CD4-positive, alpha-beta T cell treated with Interleukin-12 subunit alpha and Interleukin-12 subunit beta, for 1 hour (primary cell): Measurements from ENCODE around the gene ANGEL2.
"Not testable (repeated sequence)": the region's sequence is repeated elsewhere in the genome, so short reads cannot be mapped to it uniquely, and the experiment has no call there.

Experiments
- DNase-seq: peaks from one replicate; pipeline ENCODE4 v3.0.0-alpha.2; 2020

ANGEL2 gene, protein sequence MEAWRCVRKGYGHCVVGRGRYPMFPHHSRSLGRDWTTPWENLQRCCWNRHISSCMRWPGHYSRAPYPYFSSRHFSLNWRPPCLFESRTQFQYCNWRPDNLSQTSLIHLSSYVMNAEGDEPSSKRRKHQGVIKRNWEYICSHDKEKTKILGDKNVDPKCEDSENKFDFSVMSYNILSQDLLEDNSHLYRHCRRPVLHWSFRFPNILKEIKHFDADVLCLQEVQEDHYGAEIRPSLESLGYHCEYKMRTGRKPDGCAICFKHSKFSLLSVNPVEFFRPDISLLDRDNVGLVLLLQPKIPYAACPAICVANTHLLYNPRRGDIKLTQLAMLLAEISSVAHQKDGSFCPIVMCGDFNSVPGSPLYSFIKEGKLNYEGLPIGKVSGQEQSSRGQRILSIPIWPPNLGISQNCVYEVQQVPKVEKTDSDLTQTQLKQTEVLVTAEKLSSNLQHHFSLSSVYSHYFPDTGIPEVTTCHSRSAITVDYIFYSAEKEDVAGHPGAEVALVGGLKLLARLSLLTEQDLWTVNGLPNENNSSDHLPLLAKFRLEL

DNA sequence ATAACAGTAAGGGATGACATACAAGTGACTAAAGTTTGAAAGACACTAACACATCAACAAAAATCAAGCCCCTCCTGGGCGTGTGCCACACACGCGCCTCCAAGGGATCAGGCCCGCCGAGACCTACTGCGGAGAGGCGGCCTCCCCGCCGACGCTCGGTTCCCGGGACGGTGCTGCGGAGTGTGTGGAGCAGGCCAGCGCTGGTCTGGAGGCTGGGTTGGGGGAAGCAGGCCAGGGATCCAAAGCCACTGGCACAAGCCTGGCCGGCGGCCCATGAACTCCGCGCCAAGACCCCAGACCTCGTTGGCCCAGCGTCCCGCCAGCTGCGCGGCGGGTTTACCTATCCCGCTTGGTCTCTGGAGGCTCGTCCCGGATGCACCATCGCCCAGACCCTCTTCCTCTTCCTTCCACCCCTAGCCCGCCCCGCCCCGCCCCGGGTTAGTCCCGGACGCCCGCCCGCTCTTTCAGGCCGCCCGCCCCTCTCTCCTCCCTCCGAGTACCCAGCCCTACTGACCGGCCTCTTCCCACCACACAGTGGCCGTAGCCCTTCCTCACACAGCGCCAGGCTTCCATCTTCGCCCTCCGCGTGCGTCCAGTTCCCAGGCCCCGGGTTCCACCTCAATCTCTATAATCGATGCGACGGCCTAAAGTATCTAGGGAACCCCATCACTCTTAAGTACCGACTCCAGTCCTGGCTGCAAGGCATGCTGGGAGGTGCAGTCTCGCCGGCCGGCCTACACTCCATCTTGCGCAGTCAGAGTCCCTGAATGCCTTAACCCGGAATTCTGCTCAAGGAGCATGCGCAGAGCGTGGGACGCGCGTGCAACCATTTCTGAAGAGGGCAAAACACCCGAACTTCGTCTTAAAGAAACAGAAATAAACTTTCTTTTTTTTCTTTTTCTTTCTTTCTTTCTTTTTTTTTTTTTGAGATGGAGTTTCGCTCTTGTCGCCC is at the start of gene ANGEL2:
Gene ANGEL2 (minus strand): TSS at position 769 of the 952 bp plus-strand sequence. CDS start 196 bp downstream, at position 573.
- peak; percentile 97 for DNase-seq

DNA sequence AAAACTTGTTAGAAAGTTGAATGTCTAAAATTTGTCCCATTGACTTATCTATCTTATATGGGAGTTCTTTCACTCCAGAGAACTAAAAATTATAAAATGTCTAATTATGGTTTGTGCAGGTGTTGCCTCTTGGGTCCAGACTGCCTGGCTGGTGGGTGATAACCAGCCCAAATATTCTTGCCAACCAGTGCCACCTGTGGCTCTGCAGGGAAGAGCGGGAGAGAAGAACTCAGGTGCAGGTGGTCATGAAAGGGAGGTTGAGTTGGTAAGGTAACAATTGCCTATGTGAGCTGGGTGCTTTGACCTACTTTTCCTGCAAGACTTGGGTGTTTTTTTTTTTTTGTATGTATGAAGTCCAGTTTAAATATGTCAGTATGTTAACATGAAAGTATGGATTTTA is 45.6 kb upstream of the ANGEL2 start:
- no peak for DNase-seq

DNA sequence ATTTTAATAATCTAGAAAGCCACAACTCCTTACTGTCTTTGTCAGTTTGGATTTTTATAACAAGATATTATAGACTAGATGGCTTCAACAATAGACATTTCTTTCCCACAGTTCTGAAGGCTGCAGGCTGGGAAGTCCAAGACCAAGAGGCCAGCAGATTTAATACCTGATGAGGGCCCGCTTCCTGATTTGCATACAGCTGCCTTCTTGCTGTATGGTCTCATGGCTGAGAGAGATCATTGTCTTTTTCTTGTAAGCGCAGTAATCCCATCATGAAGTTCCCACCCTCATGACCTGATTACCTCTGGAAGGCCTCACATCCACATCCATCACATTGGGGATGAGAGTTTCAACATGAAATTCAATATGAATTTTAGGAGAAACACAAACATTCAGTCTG is 45.2 kb upstream of the ANGEL2 start:
- DNase-seq: no peak

DNA sequence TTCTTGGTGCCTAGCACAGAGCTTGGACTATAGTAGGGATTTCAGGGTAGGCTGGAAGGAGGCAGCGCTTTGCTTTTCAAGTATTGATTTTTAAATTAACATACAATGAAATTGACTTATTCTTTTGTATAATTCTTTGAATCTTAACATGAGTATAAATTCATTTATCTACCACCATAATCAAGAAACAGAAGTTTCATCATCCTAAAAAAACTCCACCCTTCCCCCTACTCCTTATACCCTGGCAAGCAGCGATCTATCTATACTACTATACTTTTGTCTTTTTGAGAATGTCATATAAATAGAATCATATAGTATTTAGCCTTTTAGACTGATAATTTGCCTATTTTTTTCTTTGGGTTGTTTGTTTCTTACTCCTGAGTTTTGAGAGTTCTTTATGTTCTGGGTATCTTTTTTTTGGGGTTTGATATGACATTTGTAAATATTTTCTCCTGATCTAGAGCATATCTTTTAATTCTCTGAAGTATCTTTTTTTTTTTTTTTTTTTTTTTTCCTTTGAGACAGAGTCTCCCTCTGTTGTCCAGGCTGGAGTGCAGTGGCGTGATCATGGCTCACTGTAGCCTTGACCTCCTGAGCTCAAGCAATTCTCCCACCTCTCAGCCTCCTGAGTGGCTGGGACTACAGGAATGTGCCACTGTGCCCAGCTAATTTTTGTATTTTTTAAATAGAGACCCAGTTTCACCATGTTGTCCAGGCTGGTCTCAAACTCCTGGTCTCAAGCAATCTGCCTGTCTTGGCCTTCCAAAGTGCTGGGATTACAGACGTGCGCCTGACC is 41.8 kb upstream of the ANGEL2 start:
- no peak for DNase-seq

DNA sequence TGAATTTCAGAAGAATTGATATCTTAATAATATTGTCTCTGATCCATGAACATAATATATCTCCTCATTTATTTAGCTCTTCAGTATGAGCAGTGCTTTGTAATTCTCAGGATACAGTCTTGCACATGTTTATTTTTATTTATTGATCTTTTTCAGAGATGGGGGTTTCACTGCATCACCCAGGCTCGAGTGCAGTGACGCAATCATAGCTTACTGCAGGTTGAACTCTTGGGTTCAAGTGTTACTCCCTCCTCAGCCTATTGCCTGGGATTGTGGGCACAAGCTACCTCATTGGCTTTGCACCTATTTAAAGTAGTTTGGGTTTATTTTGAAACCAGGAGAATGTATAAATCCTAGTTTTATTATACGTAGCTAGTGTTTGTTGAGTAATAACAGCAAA is 40.1 kb upstream of the ANGEL2 start:
- DNase-seq: no peak

DNA sequence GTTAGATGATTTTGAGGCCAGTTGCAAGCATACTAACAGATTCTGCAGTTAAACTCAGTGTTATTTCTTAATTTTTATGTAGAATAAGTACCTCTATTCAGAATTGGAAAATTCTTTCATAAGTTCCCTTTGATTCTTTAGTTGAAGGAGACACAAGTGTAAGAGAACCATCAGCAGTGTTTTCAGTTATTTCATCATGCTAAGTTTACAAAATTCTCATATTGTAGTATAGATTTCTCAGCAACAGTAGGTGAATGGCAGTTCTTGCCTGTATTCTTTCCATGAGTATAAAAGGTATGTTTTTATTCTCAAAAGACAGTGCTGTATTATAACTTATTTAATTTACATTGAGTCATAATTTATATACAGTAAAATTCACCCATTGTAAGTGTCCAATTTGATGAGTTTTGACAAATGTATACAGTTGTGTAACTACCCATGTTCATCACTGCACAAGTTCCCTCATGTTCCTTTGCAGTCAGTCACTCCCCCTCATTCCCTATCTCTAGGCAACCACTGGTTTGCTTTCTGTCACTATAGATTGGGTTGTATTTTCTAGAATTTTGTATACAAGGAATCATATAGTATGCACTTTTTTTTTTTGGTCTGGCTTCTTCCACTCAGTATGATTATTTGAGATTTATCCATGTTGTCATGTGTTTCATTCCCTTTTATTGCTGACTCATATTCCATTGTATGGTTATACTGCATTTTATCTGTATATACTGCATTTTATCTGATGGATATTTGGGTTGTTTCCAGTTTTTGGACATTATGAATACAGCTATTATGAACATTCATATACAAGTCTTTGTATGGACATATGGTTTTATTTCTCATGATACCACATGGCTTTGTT is 39.3 kb upstream of the ANGEL2 start:
- no peak for DNase-seq

DNA sequence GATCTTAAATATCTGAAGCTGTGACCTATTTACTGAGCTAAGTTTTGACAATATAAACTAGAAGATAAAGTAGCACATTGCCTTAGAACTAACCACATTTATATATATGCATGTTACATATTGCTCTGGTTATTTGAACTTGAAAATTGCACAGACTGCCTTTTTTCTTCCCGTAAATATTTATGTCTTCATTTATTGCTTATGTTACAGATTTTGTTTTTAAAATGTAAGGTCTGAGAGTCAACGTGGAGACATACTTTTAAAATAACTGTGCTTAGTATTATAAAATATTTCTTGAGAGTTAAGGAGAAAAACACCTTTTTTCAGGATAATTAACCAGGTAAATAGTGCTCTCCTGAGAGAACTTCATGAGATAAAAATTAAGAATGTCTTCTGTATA is 38.5 kb upstream of the ANGEL2 start:
- no peak for DNase-seq

DNA sequence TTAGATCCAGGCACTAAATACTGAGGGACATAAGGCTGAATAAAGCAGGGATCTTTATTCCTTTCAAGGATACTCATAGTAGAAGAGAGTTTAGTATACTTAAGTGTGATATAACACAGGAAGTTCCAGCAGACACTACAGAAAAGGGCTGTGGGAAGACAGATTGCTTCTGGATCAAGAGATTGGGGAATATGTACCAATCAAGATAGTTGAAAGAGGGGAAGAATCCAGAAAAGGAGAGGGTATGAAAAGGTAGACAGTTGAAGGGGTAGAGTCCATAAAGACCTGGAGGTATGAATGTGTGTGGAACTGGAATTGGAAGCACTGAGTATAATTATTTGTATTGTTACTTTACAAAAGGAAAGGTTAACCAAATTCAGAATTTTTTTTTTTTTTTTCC is 37.8 kb upstream of the ANGEL2 start:
- DNase-seq: no peak

DNA sequence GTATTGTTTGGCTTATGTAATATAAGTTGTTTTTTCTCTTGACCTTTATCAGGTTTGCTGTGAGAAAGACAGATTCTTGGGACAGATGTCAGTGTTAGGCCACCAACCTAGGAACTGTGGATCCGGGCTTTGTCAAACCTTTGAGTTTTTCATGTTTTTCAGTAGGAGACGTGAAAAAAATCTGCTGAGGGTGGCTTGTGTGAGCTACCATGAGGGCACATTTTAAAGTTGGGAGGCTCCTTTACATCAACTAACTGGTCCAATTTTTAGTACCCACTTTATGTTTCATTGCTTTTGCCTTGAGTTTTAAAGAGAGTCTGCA is 36.2 kb upstream of the ANGEL2 start:
- no peak for DNase-seq

DNA sequence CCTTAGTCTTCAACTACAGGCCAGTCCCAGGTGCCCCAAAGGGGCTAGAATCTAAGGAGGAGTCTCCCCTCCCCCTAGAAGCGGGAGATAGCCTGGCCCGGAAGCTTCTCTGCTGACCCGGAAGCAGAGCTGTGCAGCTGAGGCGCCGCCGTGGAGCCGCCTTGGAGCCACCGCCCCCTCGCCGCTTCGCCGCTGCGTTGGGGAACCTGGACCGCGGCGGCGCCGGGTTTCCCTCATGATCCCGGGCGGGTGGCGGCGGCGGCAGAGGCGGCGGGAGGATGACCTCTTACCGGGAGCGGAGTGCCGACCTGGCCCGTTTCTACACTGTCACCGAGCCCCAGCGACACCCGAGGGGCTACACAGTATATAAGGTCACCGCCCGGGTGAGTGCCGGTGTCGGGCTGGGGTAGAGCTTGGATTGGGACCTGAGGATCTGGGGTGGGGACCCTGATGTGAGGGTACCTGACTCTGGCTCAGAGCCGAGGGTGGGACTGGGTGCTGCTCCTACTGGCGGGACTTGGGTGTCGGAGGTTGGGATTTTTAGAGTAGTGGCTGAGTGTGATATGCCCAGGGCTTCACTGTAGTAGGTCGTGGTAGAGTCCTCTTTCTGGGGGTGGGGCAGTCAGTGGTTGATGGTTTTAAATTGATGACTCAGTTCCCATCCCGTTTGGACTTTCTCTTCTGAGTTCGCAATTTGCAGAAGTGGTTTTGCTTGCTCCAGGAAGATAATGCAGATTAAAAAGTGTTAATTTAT is 35.6 kb upstream of the ANGEL2 start, which contains the start of gene RPS6KC1:
Gene RPS6KC1 (plus strand): TSS at position 115 of the 754 bp plus-strand sequence. CDS start 164 bp downstream, at position 279.
- peak; percentile 82 for DNase-seq

DNA sequence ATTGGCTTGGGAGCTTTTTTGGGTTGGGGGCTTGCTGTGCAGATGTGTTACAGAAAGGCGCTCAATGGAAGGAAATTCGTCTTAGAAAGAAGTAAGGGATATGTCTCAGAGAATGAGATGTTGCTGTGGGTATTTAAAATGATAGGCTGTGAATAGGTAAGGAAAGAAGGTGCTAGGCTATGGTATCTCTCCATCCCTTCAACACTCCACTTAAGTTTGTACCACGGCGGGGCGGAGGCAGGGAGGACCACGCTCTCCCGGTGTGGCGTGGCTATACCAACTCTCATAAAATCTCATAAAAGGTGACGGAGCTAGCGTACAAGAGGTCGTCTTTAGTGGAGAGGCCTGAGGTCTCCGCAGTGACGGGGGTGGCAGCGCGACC is 35.1 kb upstream of the ANGEL2 start:
- DNase-seq: no peak

DNA sequence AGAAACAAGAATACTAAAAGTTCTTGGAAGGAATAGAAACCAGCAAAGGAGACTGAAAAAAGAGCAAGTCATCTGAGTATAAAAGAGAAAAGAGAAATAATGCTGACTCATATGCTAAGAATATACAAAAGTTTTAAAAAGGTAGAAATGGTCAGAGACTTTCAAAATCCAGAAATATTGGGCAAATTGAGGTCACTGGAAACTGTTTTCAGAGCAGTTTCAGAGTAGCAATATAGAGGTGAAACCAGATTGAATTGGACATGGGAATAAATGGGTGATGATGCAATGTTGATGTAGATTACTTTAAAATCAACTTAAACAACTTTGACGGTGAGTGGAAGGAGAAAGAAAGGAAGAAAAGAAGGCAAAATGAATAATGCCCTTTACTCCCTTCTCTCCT is 33.6 kb upstream of the ANGEL2 start:
- DNase-seq: no peak

DNA sequence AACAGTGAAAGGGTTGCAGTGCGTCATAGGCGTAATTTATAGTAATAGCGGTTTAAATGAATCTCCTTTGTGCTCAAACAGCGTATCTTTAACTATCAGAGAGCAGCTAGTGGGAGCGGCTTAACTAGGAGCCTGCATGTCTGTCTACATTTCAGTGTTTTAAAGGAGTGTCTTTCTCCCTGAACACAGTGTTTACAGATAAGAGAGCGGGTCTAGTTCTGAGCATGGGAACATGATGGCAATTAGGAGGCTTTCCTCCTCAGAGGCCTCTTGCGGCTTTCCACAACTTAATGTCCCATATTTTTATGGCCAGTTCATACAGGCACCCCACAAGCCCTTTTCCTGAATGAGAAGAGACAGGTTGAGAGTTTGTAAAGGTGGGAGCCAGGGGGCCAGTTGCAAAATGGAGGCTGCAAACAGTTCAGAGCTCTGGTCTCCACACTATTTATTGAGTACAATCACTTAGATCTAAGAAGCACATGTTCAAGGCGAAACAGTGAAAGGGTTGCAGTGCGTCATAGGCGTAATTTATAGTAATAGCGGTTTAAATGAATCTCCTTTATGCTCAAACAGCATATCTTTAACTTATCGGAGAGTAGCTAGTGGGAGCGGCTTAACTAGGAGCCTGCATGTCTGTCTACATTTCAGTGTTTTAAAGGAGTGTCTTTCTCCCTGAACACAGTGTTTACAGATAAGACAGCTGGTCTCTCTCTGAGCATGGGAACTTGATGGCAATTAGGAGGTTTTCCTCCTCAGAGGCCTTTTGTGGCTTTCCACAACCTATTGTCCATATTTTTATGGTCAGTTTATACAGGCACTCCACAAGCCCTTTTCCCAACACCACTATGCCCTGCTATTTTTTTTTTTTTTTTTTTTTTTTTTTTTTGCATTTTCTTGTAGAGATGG is 29.9 kb upstream of the ANGEL2 start:
- not testable (repeated sequence) for DNase-seq

DNA sequence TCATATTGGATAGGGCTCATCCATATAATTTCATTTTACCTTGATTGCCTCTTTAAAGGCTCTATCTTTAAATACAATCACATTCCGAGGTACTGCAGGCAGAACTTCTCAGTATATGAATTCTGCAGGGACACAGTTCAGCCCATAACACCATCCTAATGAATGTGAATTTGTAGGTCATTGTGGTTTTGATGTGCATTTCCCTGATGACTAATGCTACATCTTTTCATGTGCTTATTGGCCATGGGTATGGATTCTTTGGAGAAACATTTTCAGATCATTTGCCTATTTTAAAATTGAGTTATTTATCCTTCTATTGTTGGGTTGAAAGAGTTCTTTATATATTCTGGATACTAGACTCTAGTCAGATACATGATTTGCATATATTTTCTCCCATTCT is 25.8 kb upstream of the ANGEL2 start:
- no peak for DNase-seq

DNA sequence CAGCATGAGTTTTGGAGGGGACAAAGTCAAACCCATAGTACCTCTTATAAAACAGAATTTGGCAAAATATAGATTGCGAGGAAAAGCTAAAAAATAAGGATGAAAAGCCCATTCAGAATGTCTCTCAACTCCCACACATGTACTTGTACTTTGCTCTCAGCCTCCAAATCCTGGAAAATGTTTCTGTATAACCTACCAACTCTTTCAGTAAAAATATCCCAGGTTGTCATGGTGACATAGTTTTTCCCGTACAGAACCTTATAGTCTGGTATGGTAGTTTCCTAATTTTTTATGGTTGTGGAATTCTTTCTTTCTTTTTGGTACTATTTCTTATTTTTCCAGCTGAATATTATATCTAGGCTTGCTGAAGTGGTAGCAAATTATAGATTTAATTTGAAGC is 19.9 kb upstream of the ANGEL2 start:
- no peak for DNase-seq

DNA sequence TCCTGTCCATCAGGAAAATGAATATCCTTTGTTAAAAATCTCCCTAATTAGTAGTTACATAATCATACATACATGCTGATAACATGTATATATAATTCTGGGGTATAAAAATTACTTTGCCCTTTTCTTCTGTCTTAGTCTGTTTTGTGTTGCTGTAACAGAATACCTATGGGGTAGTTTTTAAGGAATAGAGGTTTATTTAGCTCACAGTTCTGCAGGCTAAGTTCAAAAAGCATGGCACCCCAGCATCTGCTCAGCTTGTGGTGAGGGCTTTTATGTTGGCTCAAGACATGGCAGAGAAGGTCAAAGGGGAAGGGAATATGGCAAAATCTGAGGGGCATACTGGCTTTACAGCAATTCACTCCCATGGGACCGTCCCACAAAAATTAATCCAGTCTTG is 19.0 kb upstream of the ANGEL2 start:
- DNase-seq: no peak

DNA sequence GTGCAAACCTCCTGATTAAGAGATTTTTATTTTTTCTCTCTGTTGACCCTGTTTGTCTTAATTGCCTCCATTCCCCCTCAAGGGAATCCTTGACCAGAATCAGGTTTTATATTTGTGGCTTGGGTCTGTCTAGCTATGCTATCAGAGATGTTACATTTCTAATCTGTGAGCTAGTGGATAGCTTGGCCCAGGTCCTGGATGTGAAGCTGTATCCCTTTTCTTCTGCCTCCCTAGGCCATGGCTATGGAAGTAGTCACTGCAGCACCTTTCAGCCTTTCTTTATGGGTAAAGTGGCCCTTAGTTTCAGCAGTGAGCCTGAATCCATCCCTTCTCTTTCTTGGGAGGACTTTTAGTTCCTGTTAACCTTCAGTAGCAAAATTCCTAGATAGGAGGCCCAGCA is 17.0 kb upstream of the ANGEL2 start:
- no peak for DNase-seq

DNA sequence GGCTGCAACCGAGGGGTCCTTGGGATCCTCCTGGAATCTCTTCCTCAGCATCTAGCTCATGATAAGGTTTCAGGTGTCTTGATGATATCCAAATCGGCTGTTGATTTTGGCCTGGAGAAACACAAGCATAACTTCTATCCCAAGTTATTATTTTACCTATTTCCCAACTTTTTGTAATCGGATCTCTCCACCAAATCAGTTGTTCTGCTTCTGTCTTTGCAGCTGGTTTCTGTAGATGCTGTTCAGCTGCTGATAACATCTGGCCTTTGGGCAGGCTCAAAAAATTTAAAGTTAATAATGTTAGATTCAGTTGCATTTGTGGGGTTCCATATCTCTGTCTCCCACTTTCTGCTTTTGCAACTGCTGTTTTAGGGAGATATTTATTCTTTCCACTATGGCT is 11.4 kb upstream of the ANGEL2 start:
- DNase-seq: not testable (repeated sequence)

DNA sequence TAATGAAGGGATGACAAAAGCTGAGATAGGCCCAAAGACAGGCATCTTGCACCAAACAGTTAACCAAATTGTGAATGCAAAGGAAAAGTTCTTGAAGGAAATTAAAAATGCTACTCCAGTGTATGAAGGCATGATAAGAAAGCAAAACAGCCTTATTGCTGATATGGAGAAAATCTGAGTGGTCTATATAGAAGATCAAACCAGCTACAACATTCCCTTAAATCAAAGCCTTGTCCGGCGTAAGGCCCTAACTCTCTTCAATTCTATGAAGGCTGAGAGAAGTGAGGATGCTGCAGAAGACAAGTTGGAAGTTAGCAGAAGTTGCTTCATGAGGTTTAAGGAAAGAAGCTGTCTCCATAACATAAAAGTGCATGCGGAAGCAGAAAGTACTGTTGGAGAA is 4.3 kb upstream of the ANGEL2 start:
- DNase-seq: no peak

DNA sequence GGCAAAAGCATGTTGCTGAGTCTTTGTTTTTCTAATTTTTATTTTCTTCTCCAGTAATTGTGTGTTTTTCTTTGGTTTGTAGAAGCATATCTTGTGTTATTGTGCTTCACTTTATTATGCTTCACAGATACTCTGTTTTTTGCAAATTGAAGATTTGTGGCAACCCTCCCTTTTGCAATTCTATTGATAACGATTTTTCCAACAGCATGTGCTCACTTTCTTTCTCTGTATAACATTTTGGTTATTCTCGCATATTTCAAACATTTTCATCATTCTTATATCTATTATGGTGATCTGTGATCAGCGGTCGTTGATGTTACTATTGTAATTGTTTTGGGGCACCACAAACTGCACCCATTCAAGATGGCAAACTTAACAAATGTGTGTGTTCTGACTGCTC is 3.8 kb upstream of the ANGEL2 start:
- DNase-seq: no peak
